K562 (cell line): ENCODE results near the gene SIDT2. TPM values are rescaled to one million over a fixed set of nuclear protein-coding genes. Genes with fewer than 3 reads are reported as not detected.
A peak's percentile ranks its signal among the peaks of the same experiment; 100 is the strongest.

Experiments used
- GTF2A2 ChIP-seq: IDR thresholded peaks from 2 replicates; pipeline ENCODE4 v1.6.1; 2016; ENCODE audit warnings: mild to moderate bottlenecking, missing genetic modification characterization, missing compliant biosample characterization
- MAZ ChIP-seq, 2 experiments: fragments of 450-650 bp in 1 of 2; sonication (generic) in 1 of 2; formaldehyde crosslinking; IDR thresholded peaks in 1 of 2; conservative IDR thresholded peaks in 1 of 2; 2 replicates each; pipeline versions ENCODE4 v1.4.0 to v1.5.0; 2020; ENCODE audit warnings: mild to moderate bottlenecking in 1 of 2, missing genetic modification reagents in 1 of 2
- MXI1 ChIP-seq: IDR thresholded peaks from 2 replicates; pipeline ENCODE4 v1.6.1; 2011; ENCODE audit warnings: low read depth, mild to moderate bottlenecking, improper control_type of control experiment, low read length
- PHF21A ChIP-seq: fragments of 450-650 bp; IDR thresholded peaks from 2 replicates; pipeline ENCODE4 v1.6.1; 2017; ENCODE audit warnings: low read depth, borderline replicate concordance
- PRMT5 ChIP-seq: sonication (generic); formaldehyde crosslinking; IDR thresholded peaks from 2 replicates; pipeline ENCODE4 v1.5.0; 2020; ENCODE audit warnings: missing genetic modification reagents
- RBFOX2 ChIP-seq: fragments of 200-400 bp; formaldehyde crosslinking; IDR thresholded peaks from 2 replicates; pipeline ENCODE4 v1.6.1; 2017; ENCODE audit warnings: low read depth, mild to moderate bottlenecking, low read length, moderate library complexity
- SMARCB1 ChIP-seq: IDR thresholded peaks from 2 replicates; pipeline ENCODE4 v1.6.1; 2011; ENCODE audit warnings: improper control_type of control experiment, low read depth; ENCODE audit not compliant: insufficient read length
- TSC22D4 ChIP-seq: fragments of 450-650 bp; IDR thresholded peaks from 2 replicates; pipeline ENCODE4 v1.6.1; 2016; ENCODE audit warnings: missing genetic modification characterization, missing biosample characterization, control low read depth
- ZNF347 ChIP-seq: fragments of 450-650 bp; formaldehyde crosslinking; IDR thresholded peaks from 2 replicates; pipeline ENCODE4 v1.4.0; 2020; ENCODE audit warnings: low read depth, mild to moderate bottlenecking, moderate library complexity
- ZNF764 ChIP-seq: fragments of 250-450 bp; sonication (Bioruptor Pico); IDR thresholded peaks from 2 replicates; pipeline ENCODE4 v1.4.0; 2020; ENCODE audit warnings: low read depth, mild to moderate bottlenecking, moderate library complexity
- polyA plus RNA-seq, 8 experiments: library from polyadenylated mRNA; depleted of rRNA in 4 of 8; stranded (reverse) in 5 of 8; unstranded in 3 of 8; fragments of >200 nt; fragmentation: Nextera tagmentation in 2 of 8; fragmentation: Illumina TruSeq in 1 of 8; extraction: Ambion mirVana in 2 of 8; extraction: Trizol in 1 of 8; gene quantifications; 2 replicates each; pipeline versions ENCODE4 v1.2.1 to v1.2.3, GENCODE V29; 2011 to 2014; ENCODE audit warnings: inconsistent platforms in 1 of 8, missing spikeins in 1 of 8
- total RNA-seq, 7 experiments: library from RNA; depleted of rRNA in 6 of 7; stranded (reverse); fragments of >200 nt in 6 of 7; fragmentation: Illumina TruSeq in 2 of 7; extraction: Trizol in 2 of 7; gene quantifications; 2 replicates each; pipeline versions ENCODE4 v1.2.1 to v1.2.3, GENCODE V29; 2011 to 2021; ENCODE audit warnings: low replicate concordance in 1 of 7
- TF ChIP-seq, protein P1 (sequence below), 2 experiments: fragments of 450-650 bp; IDR thresholded peaks; 2 replicates each; pipeline ENCODE4 v1.6.1; 2016; ENCODE audit warnings: mild to moderate bottlenecking in 2 of 2, borderline replicate concordance in 1 of 2, low read depth in 1 of 2, moderate library complexity in 1 of 2
- TF ChIP-seq, protein P2 (sequence below): sonication (generic); formaldehyde crosslinking; IDR thresholded peaks from 2 replicates; pipeline ENCODE4 v1.8.0; 2022; ENCODE audit warnings: mild to moderate bottlenecking, missing genetic modification reagents
- TF ChIP-seq, protein P3 (sequence below): fragments of 250-450 bp; sonication (Bioruptor Pico); IDR thresholded peaks from 2 replicates; pipeline ENCODE4 v1.4.0; 2020; ENCODE audit warnings: mild to moderate bottlenecking
- TF ChIP-seq, protein P4 (sequence below): sonication (generic); formaldehyde crosslinking; IDR thresholded peaks from 2 replicates; pipeline ENCODE4 v1.8.0; 2022; ENCODE audit warnings: mild to moderate bottlenecking, missing genetic modification reagents

SIDT2 gene
- total and polyA plus RNA-seq, 9 of the 15 experiments (the other 6 are each of a cell fraction or from before 2014, with no cell fraction given), result 2.4 to 20.2 (median 6.5) TPM

DNA sequence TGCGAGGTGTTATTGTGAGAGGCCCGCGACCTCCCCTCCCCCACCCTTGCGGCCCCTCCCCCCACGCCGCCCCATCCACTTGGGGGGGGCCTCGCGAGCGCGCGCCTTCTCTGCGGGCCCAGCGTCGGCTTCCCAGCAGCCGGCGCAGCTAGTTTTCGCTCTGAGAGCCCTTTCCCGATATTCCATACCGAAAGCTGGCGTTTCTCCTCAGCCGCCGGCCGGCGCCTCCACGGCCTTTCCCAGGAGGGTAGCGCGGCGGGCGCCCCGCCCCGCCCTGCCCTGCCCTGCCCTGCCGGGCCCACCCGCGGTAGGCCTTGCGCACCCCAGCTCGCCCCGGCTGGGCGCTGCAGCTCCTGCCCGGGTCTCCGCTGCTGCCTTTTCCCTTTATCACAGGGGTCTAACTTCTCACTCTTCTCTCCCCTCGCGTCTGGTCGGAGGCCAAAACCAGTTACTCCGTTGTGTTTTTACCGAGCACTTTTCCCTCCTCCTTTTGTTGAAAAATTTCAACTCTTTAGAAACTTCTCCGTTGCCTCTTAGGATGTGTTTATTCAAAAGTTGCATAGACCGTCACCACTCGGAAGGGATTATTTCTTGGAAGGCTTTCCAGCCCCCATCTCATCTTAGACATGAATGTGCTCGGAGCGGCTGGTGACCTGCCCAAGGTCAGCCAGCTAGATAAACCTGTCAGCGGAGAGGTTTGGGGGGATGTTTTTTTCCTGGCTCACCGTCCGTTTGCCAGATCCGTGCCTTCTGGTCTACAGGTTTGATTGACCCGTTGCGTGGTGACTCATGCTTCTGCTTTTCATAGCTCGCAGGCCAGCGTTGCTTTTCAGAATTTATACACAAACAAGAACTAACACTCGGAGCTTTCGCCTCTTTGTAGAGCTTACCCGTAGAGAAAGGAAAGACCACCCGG lies 33.8 kb upstream of the SIDT2 start (continued):
- TF ChIP-seq, protein P1, sequence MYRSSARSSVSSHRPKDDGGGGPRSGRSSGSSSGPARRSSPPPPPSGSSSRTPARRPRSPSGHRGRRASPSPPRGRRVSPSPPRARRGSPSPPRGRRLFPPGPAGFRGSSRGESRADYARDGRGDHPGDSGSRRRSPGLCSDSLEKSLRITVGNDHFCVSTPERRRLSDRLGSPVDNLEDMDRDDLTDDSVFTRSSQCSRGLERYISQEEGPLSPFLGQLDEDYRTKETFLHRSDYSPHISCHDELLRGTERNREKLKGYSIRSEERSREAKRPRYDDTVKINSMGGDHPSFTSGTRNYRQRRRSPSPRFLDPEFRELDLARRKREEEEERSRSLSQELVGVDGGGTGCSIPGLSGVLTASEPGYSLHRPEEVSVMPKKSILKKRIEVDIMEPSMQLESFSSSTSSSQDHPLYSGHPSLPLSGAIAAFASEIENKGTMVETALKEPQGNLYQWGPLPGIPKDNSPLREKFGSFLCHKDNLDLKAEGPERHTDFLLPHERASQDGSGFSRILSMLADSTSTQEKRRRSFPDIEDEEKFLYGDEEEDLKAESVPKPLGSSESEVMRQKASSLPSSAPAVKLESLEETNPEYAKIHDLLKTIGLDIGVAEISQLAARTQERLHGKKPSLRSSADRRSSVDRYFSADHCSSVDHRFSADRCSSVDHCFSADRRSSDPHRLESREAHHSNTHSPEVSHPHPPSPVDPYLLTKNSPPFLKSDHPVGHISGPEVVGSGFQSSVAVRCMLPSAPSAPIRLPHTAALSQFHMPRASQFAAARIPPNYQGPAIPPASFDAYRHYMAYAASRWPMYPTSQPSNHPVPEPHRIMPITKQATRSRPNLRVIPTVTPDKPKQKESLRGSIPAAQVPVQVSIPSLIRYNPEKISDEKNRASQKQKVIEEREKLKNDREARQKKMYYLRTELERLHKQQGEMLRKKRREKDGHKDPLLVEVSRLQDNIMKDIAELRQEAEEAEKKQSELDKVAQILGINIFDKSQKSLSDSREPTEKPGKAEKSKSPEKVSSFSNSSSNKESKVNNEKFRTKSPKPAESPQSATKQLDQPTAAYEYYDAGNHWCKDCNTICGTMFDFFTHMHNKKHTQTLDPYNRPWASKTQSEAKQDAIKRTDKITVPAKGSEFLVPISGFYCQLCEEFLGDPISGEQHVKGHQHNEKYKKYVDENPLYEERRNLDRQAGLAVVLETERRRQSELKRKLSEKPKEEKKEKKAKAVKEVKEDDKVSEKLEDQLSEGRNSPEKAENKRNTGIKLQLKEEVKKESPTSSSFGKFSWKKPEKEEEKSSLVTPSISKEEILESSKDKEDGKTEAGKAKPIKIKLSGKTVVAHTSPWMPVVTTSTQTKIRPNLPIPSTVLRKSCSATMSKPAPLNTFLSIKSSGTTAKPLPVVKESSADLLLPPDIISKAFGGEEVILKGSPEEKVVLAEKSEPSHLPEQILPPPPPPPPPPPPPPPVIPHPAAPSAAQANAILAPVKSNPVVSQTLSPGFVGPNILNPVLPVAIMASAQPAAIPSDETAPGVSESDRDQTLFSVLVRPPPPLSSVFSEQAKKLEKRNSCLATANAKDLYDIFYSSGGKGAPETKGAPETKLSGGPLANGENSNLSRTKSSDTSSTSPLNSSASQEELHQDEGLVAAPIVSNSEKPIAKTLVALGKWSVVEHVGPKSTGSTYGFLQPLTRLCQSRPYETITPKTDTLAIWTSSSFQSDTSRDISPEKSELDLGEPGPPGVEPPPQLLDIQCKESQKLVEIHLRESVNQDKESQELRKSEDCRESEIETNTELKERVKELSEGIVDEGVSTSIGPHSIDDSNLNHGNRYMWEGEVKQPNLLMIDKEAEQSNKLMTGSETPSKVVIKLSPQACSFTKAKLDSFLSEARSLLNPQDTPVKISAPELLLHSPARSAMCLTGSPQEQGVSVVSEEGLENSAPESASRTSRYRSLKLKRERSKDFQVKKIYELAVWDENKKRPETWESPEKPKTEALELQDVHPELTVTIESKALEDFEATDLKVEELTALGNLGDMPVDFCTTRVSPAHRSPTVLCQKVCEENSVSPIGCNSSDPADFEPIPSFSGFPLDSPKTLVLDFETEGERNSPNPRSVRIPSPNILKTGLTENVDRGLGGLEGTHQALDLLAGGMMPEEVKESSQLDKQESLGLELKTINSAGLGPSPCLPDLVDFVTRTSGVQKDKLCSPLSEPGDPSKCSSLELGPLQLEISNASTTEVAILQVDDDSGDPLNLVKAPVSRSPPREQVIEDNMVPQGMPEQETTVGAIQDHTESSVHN (IDR thresholded peaks at IDR 0.05; ENCODE audit: borderline replicate concordance in 1 of 2, low read depth in 1 of 2), result no peak
- peak; percentile 17; the same call in 1 of the 2 replicates for TF ChIP-seq MXI1
- TF ChIP-seq ZNF764 (CRISPR knock-in tag), result no peak
- no peak for TF ChIP-seq SMARCB1
- TF ChIP-seq, protein P2, sequence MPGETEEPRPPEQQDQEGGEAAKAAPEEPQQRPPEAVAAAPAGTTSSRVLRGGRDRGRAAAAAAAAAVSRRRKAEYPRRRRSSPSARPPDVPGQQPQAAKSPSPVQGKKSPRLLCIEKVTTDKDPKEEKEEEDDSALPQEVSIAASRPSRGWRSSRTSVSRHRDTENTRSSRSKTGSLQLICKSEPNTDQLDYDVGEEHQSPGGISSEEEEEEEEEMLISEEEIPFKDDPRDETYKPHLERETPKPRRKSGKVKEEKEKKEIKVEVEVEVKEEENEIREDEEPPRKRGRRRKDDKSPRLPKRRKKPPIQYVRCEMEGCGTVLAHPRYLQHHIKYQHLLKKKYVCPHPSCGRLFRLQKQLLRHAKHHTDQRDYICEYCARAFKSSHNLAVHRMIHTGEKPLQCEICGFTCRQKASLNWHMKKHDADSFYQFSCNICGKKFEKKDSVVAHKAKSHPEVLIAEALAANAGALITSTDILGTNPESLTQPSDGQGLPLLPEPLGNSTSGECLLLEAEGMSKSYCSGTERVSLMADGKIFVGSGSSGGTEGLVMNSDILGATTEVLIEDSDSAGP (CRISPR knock-in tag), result no peak
- 0 out of 4 replicates have a peak, but pooled peaks have one; percentile 21 to 53 for TF ChIP-seq MAZ (CRISPR knock-in tag; conservative IDR thresholded peaks at IDR 0.05 in 1 of 2, IDR thresholded peaks at IDR 0.05 in 1 of 2)
- no peak for TF ChIP-seq PHF21A
- TF ChIP-seq TSC22D4 (tag), result no peak
- TF ChIP-seq, protein P3, sequence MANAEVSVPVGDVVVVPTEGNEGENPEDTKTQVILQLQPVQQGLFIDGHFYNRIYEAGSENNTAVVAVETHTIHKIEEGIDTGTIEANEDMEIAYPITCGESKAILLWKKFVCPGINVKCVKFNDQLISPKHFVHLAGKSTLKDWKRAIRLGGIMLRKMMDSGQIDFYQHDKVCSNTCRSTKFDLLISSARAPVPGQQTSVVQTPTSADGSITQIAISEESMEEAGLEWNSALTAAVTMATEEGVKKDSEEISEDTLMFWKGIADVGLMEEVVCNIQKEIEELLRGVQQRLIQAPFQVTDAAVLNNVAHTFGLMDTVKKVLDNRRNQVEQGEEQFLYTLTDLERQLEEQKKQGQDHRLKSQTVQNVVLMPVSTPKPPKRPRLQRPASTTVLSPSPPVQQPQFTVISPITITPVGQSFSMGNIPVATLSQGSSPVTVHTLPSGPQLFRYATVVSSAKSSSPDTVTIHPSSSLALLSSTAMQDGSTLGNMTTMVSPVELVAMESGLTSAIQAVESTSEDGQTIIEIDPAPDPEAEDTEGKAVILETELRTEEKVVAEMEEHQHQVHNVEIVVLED (CRISPR knock-in tag), result no peak
- no peak for TF ChIP-seq GTF2A2
- TF ChIP-seq RBFOX2, result peak; percentile 68
- TF ChIP-seq, protein P4, sequence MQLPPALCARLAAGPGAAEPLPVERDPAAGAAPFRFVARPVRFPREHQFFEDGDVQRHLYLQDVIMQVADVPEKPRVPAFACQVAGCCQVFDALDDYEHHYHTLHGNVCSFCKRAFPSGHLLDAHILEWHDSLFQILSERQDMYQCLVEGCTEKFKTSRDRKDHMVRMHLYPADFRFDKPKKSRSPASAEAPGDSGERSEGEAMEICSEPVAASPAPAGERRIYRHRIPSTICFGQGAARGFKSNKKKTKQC, result no peak
- no peak for TF ChIP-seq ZNF347 (CRISPR knock-in tag)
- no peak for TF ChIP-seq PRMT5 (CRISPR knock-in tag)
